NCI-H2227 (cell line): ENCODE data around the gene PIAS4.

ENCODE experiments used
- DNase-seq: peaks from one replicate; lab custom pipeline; 2025; ENCODE audit not compliant: unreplicated experiment; lab: John Stamatoyannopoulos, UW

The PIAS4 gene

GRCh38 chr19:4042064-4042730 lies 34.7 kb downstream of the PIAS4 start:
- DNase-seq: no peak

GRCh38 chr19:4042731-4043082 lies 35.2 kb downstream of the PIAS4 start:
- DNase-seq: no peak

DNA sequence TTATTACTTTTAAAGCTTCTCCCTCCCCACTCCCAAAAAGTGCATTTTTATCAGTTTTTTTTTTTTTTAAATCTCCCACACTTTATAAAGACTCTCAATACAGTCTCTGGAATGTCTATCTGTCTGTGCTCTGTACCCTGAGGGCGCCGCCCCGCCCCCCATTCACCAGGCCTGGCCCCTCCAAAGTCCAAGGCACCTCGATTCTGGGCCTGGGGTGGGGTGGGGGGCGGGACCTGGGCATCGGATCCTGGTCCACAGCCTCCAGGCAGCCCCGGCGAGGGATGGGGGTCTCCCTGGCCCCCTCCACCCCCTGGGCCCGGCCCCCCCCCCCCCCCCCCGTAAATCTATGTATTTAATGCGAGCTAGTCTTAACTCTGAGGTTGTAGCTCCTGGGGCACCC lies 35.9 kb downstream of the PIAS4 start:
- DNase-seq: no peak

- DNase-seq: no peak
Measured at GRCh38 chr19:4043966-4044715, 36.6 kb downstream of the PIAS4 start.

- DNase-seq: no peak
Measured at GRCh38 chr19:4044990-4045465, 37.5 kb downstream of the PIAS4 start.

GRCh38 chr19:4045597-4046361 lies 38.2 kb downstream of the PIAS4 start:
- DNase-seq: no peak

DNA sequence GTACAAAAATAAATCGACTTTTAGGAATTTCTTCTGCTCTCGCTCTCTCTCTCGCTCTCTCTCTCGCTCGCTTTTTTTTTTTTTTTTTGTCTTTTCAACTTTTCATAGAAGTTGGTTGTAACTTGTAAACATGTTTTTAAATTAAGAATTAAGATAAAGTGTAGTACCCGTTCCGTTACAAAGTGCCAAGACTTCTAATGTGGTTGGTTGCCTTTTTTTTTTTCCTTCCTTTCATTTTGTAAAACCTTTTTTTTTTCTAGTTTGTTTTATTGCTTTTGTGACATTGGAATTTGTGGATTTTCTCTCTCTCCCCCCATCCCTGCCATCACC lies 38.8 kb downstream of the PIAS4 start:
- DNase-seq: no peak

GRCh38 chr19:4046946-4047683 lies 39.6 kb downstream of the PIAS4 start:
- no peak for DNase-seq

DNA sequence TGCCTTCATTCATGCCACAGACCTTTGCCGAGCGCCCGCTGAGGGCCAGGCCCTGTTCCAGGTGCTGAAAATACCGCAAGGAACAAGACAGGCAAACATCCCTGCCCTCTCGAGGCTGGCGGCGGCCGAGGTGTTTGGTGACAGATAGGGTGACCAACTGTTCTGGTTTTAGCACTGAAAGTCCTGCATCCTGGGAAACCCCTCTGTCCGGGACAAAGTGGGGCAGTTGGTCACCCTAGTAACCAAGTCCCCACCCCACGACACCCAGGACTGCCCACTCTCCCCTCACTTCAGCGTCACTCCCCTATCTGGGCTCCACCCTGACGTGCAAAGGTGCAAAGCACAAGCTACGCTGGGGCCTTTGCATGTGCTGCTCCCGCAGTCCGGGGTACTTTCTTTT lies 41.9 kb downstream of the PIAS4 start:
- no peak for DNase-seq

- DNase-seq: no peak
Measured at GRCh38 chr19:4051175-4052101, 43.9 kb downstream of the PIAS4 start.

- DNase-seq: no peak
Measured at GRCh38 chr19:4052114-4052992, 44.8 kb downstream of the PIAS4 start.

DNA sequence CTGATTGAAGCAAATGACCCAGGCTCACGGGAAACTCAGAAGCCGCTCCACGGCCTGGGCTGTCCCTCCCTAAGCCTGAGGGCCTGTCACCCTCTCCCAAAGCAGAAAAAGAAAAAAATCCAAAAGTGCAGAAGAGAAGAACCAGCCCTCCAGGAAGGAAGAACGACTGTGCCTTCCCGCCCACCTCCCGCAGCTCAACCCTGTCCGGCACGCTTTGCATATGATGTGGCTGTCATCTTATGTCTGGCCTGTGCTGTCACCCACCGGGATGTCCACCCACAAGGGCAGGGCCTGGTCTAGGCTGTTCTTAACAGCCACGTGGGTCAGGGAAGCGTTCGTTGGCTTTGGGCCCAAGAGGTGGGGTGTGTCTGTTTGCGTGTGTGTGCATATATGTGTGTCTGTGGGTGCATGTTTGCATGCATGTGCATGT lies 45.5 kb downstream of the PIAS4 start:
- DNase-seq: no peak

DNA sequence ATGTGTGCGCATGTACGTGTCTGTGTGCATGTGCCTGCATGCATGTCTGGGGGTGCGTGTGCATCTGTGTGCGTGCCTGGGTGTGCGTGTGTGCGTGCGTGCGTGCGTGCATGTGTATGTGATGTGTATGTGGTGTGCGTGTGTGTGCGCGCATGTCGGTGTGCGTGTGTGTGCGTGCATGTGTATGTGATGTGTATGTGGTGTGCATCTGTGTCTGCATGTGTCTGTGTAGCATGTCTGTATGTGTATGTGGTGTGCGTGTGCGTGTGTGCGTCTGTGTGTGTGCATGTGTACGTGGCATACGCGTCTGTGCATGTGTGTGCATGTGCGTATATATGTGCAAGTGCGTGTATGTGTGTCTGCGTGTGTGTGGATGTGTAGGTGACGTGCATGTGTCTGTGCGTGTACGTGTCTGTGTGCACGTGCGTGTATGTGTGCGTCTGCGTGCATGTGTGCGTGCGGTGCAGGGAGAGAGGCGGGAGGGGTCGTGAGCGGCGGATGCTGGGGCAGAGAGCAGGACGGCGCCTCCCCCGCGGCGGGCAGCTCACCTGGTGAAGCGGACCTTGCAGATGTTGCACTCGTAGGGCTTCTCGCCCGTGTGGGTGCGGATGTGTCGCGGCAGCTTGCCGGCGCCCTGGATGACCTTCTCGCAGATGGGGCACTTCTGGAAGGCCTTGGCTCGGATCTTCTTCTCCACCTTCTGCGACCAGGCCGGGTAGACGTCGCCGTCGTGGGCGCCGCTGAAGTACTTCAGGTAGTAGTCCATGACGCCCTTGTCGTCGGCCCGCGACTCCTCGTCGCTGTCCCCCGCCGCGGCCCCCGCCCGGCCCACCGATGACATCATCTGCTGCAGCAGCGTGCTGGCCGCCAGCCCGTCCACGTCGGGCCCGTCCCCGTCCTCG lies 46.1 kb downstream of the PIAS4 start:
- no peak for DNase-seq

DNA sequence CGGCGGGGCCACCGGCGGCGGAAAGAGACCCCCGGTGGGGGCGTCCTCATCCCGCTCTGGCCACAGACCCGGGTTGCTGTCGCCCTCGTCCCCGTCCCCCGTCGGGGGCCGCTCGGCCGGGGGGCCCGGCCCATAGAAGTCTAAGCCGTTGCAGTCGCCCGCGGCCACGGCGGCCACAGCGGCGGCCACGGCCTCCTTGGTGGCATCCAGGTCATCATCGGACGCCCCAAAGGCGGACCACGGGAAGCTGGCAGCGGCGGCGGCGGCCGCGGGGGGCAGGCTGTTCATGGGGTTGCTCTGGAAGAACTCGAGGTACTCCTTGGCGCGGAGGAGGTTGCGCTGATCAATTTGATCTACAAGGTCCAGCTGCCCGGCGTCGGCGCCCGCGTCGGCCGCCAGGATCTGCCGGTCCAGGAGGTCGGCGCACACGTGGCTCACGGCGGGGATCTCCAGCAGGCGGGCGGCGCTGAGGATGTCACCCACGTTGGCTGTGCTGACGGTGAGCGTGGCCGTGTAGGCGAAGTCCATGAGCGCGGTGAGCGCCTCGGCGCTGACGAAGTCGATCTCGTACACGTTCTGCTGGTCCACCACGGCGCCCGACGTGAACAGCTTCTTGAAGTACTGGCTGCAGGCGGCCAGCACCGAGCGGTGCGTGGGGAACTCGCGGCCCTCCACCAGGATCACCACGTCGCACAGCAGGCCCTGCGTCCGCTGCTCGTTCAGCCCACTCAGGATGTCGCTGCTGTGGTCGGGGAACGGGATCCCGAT lies 47.1 kb downstream of the PIAS4 start:
- no peak for DNase-seq

DNA sequence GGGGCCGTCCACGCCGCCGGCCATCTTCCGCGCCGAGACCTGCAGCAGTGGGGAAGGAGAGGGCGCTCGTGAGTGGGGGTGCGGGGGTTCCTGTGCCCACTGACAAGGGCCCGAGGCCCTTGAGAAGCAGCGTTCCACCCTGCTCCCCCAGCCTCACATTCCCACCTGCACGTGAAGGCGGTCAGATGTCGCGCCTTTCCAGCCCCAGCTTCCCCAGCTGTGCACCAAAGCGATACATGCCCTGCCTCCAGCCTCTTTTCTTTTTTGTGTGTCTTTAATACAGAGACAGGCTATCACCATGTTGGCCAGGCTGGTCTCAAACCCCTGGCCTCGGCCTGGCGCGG lies 47.6 kb downstream of the PIAS4 start:
- DNase-seq: no peak

DNA sequence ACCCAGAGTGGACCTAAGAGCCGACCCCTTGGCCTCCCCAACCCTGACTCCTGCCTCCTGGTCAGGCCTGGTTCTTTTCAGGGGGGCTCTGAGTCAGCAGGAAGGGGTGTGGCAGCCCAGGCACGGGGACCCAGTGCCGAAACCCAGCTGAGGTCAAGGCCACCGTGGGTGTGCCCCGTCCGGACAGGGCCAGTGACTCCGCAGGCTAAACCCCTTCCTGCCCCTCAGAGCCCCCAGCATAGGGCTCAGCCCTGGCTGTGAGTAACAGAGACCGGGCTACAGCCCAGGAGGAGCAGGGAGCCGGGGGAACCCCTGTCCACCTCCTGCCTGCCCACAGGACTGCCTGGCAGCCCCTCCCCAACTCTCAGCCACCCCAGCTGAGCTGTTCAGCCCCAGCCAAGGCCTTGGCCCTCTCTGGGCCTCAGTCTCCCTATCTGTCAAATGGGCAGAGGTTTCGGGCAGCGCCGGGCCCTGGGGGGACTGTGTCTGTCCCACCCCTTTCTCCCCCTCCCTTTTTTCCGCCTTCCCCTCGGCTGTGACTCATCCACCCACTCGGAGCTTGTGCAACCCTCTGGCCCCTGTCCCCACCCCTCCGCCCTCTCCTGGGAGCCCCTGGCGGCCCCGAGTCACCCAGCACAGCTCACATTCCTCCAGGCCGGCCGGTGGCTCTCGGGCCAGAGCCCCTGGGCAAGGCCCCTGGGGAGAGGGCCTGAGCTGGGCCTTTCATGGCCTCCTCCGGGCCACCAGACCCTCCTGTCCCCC lies 50.6 kb downstream of the PIAS4 start:
- no peak for DNase-seq
